ACHN (cell line): ENCODE measurements around the gene ZMYM2.

ENCODE experiments used
- DNase-seq: peaks from one replicate; pipeline ENCODE4 v3.0.0-alpha.2; 2015
- in situ Hi-C: cut with HindIII; loops from 2 replicates; pipeline ENCODE4 v1.10.0; 2017; ENCODE audit warnings: low sequenced_read_pairs, low pct_ligation_motif_present, low pct_unique_long_range_greater_than_20kb

The ZMYM2 gene

DNA sequence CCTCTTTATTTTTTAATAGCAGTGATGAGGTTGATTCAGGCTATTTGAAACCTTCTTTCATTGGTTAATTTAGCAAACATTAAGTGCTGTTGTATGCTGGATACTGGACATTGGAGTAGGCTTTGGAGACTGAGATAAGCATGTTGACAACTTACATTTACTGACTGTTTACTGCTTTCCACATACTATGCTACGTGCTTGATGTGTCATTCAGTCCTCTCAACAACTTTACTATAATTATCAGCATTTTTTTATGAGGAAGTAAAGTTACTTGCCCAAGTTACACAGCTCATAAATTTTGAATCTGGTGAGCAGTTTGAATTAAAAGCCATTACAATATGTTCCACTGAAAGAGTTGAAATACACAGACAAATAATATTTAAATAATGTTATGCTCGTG, 118.6 kb downstream of the ZMYM2 start:
- in situ Hi-C loops, result no loop called here
- no peak for DNase-seq

DNA sequence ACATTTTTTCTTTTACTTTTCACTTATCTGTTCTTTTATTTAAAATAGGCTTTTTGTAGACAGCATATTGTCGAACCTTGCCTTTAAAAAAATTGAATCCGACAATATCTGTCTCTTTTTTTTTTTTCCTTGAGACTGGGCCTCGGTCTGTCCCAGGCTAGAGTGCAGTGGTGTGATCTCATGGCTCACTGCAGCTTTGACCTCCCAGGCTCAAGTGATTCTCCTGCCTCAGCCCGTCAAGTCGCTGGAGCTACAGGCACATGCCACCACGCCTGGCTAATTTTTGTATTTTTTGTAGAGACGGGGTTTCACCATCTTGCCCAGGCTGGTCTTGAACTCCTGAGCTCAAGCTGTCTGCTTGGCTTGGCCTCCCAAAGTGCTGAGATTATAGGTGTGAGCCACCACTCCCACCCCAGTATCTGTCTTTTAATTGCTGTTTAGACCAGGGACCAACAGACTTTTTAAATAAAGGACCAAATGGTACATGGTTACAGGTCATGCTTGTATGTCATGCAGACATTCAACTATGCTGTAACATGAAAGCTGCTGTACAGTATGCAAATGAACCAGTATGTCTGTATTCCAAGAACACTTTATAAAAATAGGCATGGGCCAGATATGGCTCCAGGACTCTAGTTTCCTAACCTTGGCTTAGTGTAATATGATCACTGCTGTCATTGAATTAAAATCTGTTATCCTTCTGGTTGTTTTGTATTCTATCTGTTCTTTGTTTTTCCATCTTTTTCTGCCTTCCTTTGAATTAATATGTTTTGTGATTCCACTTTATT, 122.0 kb downstream of the ZMYM2 start:
- in situ Hi-C loops, result no loop called here
- no peak for DNase-seq

DNA sequence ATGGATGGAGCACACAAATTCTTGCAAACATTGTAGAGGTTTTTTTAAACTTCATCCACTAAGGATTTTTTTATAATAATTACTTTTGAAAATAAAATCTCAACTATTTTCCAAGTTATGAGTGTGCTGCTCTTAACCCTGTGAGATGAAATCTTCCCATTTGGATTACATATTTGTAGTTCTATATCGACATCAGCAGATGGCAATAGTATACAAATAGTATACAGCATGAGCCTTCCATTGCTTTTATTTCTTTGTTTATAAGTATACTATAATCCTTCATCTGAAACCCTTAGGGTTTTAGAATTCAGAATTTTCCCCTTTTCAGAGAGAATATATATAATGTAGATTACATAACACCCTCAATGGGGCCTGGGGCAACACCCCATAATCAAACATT, 131.8 kb downstream of the ZMYM2 start:
- peak; percentile 23 for DNase-seq
- in situ Hi-C loops, result no loop called here

DNA sequence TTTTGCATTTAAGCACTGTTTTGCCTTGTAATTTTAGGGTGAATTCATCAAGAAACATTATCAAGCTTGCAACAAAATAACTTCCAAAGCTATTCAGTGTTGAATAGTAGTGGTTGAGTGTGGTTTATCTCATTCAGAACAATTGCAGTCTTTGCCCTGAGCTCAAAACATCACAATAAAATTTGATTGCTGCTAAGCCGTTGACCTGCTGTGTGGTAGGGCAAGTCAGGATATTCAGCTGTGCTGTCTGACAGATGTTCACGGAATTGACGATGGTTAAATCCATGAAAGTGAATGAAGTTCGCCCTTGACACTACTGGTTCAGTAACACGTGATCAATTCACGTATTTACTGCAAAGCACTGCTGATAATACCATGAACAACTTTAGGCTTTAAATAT, 135.4 kb downstream of the ZMYM2 start:
- DNase-seq, result no peak
- in situ Hi-C loops, result no loop called here

DNA sequence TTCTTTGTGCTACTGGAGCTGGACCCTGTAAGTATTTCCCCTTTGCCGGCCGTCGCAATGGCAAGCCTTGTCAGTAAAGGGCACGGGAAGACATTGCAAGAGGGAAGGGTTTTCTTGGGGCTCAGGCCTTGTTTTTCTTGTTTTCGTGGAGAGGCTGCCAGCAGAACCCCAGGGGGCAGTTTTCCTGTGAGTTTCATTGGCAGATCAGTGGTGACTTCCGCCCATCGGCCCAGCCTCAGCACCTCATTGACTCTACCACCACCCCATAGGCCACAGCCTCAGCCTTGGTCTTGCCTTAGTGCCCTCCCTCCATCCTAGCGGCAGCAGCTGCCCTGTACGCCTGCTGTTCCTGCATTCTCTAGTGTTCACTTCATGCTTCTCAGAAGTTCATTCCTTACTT, 140.8 kb downstream of the ZMYM2 start:
- no peak for DNase-seq
- in situ Hi-C loops, result no loop called here

DNA sequence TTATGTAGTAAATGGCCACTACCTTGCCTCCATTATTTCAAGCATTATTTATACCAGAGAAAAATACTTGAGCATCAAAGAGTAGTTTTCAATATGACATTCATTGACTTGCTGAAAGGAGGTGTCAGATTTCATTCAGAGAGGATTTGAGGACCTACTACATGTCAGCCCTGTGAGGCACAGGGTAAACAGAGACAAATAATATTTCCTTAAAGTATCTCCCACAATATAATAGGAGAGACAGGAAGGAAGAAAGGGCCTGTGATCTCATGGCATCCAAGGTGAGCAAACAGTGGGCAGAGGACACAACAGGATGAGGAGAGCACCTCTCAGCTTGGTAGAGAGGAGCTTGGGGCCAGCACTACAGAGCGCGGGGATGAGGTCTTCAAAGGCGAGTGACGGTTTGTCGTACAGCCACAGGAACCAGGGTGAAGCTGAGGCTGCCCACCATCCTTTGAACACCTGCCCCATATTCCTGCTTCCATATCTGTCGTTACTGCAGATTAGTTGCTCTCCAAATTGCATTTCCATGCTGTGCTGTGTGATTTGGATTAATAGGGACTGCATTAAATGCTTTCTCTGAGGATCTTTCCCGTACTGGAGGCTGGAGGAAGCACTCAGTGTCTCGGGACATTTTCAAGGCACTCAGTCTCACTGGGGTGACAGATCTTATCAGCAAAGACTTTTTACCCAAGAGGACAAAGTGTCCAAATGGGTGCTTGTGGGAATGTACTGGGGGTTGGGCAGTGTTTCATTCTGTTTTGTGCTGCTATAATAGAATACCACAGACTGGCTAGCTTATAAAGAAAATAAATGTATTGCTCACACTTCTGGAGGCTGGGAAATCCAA, 143.2 kb downstream of the ZMYM2 start:
- in situ Hi-C loops, result no loop called here

DNA sequence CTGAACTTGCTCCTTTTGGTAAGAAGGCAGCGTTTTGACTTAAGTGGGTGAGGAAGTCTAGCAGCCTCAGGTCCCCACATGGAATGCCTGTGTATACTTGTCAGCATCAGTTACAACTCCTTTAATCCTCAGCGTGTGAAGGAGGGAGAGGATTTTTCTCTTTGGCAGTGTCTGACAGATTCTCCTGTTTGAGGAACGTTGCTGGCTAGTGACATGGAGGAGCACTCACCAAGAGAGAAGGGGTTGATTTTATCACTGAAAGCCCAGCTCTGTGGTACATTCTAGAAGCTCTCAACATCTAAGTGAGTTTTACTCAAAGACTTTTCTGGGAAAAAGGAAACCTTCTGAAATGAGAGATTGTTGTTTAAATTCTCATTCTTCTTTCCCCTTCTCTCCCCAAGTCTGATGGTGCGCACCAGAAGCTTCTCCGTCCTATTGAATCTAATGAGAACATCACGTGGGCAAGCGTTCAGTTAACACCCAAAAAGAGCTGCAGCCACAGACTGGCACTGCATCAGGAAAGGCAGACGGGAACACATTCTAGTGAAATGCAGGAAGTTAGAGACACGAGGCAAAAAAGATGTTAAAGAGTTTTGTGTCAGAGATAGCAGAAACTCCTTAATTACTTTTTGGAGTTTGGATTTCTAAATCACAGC, 144.1 kb downstream of the ZMYM2 start:
- DNase-seq, result no peak
- in situ Hi-C loops, result no loop called here

More for the DNA sequence above, 143.2 kb downstream of the ZMYM2 start:
- no peak for DNase-seq

DNA sequence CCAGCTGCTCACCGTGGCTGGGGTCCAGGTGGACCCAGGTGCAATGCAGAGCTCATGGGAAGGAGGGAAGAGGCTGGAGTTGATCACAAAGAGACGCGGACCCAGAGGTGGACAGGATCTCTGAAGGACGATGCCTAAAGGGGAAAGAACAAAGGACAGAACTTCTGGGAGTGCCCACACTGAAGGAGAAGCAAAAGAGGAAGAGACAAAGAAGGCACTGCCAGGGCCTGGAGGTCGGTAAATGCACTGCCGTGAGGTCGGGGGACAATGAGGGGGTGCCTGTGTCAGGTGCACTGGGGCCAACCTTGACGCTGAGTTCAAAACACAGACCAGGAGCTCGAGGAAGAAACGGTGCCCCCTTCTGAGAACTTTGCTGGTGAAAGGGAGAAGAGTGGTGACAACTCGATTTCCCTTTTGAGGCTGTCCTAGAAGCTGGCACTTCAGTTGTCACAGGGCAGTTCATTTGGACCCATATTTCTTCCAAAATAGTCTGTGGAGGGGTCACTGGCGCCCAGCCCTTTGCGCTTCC, 146.7 kb downstream of the ZMYM2 start:
- no peak for DNase-seq
- in situ Hi-C loops, result no loop called here

DNA sequence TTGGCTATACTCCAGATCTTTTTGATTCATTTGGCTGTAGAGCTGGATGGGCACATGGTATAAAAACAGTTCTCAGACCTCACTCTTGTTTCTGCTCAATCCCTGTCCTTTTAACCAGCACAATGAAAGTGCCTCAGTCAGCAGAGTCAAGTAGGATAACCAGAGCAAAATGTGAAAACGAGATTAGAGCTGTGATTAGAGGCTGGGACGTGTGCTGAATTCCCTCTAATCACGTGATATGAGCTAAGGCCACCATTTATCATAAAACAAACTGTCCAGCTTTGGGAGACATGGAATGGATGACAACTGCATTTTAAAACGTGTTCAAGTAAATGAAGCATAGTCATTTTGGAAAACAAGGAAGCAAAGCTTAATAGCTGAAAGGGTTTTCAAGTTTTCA, 148.2 kb downstream of the ZMYM2 start:
- in situ Hi-C loops, result no loop called here
- DNase-seq, result no peak

DNA sequence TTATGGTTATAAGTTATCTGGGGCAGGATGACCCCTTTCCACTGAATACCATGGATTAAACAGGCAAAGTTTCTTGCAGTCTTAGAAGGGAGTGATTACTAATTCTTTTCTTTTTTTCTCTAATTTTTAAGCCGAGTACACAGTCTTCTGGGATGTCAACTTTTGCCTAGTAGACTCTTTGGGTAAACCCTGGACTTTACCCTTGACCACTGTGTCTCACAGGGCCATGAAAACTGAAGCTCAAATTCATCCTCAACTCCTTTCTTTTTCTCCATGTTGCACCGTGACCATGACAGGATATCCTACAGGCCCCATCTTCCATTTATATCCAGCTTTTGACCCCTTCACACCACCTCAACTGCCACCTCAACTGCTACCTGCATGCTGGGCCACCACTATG, 150.5 kb downstream of the ZMYM2 start:
- no peak for DNase-seq

DNA sequence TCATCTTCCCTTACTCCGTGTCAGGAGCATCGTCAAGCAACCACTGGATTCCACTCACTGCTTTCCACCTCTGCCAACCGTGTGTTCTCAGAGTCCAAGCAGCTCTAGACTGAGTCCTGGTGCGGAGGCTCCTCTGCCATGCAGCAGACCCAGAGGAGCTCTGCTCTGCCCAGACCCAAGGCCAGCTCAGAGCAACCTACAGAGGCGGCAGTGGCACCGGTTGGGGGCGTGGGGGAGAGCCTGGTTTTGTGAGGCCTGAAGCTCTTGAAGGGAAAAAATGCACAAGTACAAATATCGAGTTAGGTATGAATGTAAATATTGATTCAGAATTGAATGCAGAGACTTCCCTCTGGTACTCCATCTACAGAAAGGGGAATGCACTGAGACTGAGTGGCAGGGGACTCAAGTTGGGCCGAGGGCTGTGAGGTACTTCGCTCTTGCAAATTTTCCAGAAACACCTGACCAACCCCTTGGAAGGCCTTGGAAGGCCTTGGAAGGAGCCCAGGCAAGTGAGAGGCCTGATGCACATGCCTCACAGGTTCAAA, 155.6 kb downstream of the ZMYM2 start:
- no peak for DNase-seq
- in situ Hi-C loops, result no loop called here

More for the DNA sequence above, 150.5 kb downstream of the ZMYM2 start:
- in situ Hi-C loops, result no loop called here

DNA sequence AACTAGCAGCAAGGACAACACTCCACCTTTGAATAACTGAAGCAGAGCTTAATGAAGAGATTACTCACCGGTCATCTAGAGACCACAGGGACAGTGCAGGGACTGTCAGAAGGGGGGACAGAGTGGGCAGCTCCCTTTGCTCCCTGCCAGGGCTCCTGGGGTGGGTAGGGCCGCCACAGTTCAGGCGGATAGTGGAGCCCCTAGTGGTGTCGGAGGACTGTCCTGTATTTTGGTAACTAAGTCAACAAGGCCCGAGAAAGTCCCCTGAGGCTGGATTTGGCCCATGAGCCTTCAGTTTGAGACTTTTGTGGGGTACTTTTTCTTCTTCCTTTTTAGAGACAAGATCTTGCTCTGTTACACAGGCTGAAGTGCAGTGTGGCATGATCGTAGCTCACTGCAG, 157.7 kb downstream of the ZMYM2 start:
- DNase-seq, result no peak
- in situ Hi-C loops, result no loop called here

DNA sequence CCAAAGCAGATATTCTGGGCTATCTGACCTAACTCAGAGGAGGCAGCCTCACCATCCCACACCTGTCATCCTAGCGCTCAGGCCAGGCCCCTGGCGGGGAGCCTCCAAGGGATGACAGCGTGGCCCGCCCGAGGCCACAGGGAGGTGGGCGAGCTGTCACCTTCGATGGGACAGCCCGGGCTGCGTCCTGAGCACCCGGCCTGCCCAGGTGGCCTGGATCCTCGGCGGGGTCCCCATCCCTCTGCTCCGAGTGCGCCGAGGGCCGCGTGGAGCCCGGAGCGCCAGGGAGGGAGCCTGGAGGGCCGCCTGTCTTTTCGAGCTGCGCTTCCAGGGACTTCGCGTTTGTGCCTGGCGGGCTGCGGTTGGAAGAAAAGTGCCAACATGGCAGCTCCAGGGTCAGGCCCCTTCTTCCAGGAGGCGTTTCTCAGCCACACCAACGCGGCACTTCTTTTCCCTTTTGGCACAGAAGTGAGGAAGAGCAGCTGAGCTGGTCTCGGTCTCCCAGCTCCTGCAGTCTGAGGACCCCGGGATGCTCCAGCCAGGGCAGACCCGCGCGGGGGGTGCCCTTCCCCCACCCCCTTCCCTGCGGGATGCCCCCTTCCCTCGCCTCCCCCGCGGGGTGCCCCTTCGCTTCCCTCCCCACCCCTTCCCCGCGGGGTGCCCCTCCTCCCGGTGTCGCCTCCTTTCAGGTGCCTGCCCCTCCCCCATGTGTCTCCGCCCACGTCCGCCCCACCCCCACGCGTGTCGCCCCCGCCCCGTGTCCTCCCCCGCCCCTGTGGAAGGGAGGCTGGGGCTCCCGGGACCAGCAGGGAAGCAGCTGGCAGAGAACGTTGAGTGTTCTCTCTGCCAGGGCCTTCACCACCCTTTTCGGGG, 160.0 kb downstream of the ZMYM2 start:
- in situ Hi-C loops, result no loop called here
- DNase-seq, result peak; percentile 43

DNA sequence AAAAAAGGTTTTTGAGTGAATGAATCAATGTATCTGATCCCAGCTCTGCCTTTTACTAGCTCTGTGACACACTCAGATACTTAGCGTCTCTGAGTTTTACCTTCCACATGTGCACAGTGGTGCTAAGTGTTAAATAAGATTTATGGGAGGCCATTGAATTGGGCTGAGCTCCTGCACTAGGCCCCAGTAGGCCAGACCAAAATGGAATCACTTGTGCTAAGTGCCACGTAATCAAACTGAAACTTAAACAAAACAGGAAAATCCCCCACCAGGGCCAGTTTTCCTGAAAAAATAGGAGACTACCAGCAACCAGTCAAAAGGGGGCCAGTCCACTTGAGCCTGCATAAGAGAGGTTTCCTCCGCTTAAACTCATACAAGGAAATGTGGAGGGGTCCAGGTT, 161.4 kb downstream of the ZMYM2 start:
- no peak for DNase-seq
- in situ Hi-C loops, result no loop called here

DNA sequence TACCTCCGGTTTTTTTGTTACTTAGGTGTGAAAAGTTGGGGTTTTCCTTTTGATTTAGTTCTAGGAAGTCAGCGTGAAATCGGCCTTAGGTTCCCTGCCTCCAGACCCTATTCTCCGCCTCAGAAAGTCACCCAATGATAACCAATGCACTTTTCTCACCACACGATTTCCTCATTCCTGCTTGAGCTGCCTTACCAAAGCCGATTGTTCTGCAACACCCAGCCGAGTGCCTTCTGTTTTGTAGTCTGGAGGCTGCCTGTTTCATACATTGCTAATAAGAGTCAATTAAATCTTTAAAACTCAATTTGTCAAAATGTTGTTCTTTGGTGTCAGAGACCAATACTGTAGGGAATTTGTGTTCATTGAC, 162.6 kb downstream of the ZMYM2 start:
- DNase-seq, result no peak
- in situ Hi-C loops, result no loop called here

DNA sequence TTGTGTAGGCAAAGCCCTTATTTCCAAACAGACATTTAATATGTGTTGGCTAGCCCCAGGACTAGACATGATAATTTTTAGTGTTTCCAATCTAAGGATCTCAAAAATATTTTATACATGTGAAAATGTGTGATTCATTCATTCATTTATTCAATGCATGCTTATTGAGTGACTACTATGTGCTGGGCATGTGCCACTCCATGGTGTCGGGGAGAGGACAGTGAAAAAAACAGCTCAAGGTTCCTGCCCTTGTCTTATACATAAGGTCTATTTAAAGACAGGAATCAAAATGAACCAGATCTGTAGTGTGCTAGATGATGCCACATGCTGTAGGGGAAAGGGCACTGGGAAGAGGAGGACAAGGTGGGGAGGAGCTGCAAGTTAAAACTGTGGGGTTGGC, 165.8 kb downstream of the ZMYM2 start:
- DNase-seq, result no peak
- in situ Hi-C loops, result no loop called here

DNA sequence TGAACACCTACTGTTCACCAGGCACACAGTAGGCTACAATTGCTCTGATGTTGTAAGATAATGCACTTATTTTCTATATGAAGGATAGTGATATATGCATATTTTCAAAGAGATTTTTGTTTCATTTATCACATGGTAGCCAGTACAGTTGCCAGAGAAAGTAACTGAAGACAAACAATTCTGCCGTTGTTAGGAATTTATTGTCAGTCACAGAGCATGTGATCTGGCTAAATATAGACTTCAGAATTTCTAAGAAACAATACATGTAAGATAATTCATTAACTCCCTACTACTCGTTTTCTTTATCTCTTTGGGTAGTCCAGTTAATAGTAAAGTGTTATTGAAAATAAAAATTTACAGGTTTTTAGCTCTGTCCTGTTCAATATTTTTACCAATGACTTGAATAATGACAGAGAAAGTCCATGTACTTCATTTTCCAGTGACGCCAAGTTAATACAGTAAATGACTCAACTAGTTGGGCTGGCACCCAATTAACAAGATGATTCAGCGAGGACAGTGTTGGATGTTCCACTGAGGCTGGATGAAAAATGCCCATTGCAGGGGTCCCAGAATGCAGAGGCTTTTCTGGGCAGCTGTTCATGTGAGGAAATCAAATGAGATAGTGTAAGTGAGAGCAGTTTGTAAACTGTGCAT, 166.7 kb downstream of the ZMYM2 start:
- DNase-seq, result peak; percentile 25
- in situ Hi-C loops, result no loop called here

DNA sequence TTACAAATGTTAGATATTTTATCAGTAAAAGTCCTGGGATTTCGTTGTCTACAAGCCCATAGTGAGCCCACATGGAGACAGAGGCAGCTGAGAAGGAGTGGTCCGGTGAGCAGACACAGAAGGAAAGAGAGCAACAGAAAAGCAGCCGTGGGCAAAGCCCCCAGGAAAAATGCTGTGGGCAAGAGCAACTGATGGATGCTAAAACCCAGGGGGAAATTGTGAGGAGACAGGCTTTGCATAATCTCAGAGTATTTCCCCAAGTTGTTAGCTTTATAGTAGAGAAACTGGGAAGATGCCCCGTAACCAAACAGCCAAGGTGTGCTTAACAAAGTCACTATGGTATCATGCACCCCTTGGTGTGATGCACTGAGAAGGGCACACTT, 167.2 kb downstream of the ZMYM2 start:
- in situ Hi-C loops, result no loop called here

More for the DNA sequence above, 167.2 kb downstream of the ZMYM2 start:
- no peak for DNase-seq
